Vagina (tissue), 1 donor: ENCODE results near the gene SLC35B4. TPM values are rescaled to one million over a fixed set of nuclear protein-coding genes. Genes with fewer than 3 reads are reported as not detected.

Experiments
- total RNA-seq: library from RNA; depleted of rRNA; stranded (reverse); fragments of >200 nt; gene quantifications from one replicate; pipeline ENCODE4 v1.2.3, GENCODE V29; 2016

The SLC35B4 gene
- total RNA-seq, 1 donor from 2014 or later: 13.0 TPM

Other genes starting within 250 kb of the SLC35B4 start
- 2.9 TPM for gene LRGUK, start 189.6 kb downstream of the SLC35B4 start, total RNA-seq
- 79.1 TPM for gene AKR1B1, start 142.2 kb upstream of the SLC35B4 start, total RNA-seq
- gene AKR1B10, start 210.6 kb upstream of the SLC35B4 start, total RNA-seq: 205 TPM
- 11.5 TPM for gene AKR1B15, start 232.2 kb upstream of the SLC35B4 start, total RNA-seq